K562 (cell line): ENCODE data around the gene CCDC77. TPM values are rescaled to one million over a fixed set of nuclear protein-coding genes. Genes with fewer than 3 reads are reported as not detected.

ENCODE experiments used
- ASH1L ChIP-seq: fragments of 450-650 bp; IDR thresholded peaks from 2 replicates; pipeline ENCODE4 v1.6.1; 2018; ENCODE audit warnings: borderline replicate concordance, mild to moderate bottlenecking, low read depth; ENCODE audit not compliant: partially characterized antibody
- BCL6 ChIP-seq: fragments of 250-450 bp; sonication (Bioruptor Pico); IDR thresholded peaks from 2 replicates; pipeline ENCODE4 v1.4.0; 2020
- HEY1 ChIP-seq: fragments of 250-450 bp; sonication (Bioruptor Pico); IDR thresholded peaks from 2 replicates; pipeline ENCODE4 v1.5.0; 2020; ENCODE audit warnings: mild to moderate bottlenecking, moderate library complexity, borderline replicate concordance
- HMGN3 ChIP-seq: IDR thresholded peaks from 2 replicates; pipeline ENCODE4 v1.6.1; 2011; ENCODE audit warnings: borderline replicate concordance, low read depth, mild to moderate bottlenecking, mixed read lengths, low read length; ENCODE audit not compliant: insufficient read length; ENCODE audit errors: extremely low read depth
- PRDM10 ChIP-seq: fragments of 450-650 bp; IDR thresholded peaks from 2 replicates; pipeline ENCODE4 v1.6.1; 2018; ENCODE audit not compliant: partially characterized antibody
- XRCC4 ChIP-seq: IDR thresholded peaks from one replicate; pipeline ENCODE4 v1.6.1; 2011; ENCODE audit not compliant: insufficient read depth, insufficient read length; ENCODE audit errors: extremely low read depth
- ZNF12 ChIP-seq: sonication (generic); formaldehyde crosslinking; IDR thresholded peaks from 2 replicates; pipeline ENCODE4 v1.4.0; 2020; ENCODE audit warnings: mild to moderate bottlenecking, missing genetic modification reagents
- ZNF280A ChIP-seq: fragments of 450-650 bp; IDR thresholded peaks from 2 replicates; pipeline ENCODE4 v1.6.1; 2018; ENCODE audit warnings: mild to moderate bottlenecking, low read depth; ENCODE audit not compliant: partially characterized antibody
- ZNF668 ChIP-seq: fragments of 250-450 bp; sonication (Bioruptor Pico); IDR thresholded peaks from 2 replicates; pipeline ENCODE4 v1.8.0; 2022; ENCODE audit warnings: mild to moderate bottlenecking, inconsistent platforms
- ZNF785 ChIP-seq: fragments of 250-450 bp; sonication (Bioruptor Pico); IDR thresholded peaks from 2 replicates; pipeline ENCODE4 v1.4.0; 2020; ENCODE audit warnings: mild to moderate bottlenecking
- polyA plus RNA-seq, 8 experiments: library from polyadenylated mRNA; depleted of rRNA in 4 of 8; stranded (reverse) in 5 of 8; unstranded in 3 of 8; fragments of >200 nt; fragmentation: Nextera tagmentation in 2 of 8; fragmentation: Illumina TruSeq in 1 of 8; extraction: Ambion mirVana in 2 of 8; extraction: Trizol in 1 of 8; gene quantifications; 2 replicates each; pipeline versions ENCODE4 v1.2.1 to v1.2.3, GENCODE V29; 2011 to 2014; ENCODE audit warnings: inconsistent platforms in 1 of 8, missing spikeins in 1 of 8
- total RNA-seq, 7 experiments: library from RNA; depleted of rRNA in 6 of 7; stranded (reverse); fragments of >200 nt in 6 of 7; fragmentation: Illumina TruSeq in 2 of 7; extraction: Trizol in 2 of 7; gene quantifications; 2 replicates each; pipeline versions ENCODE4 v1.2.1 to v1.2.3, GENCODE V29; 2011 to 2021; ENCODE audit warnings: low replicate concordance in 1 of 7
- TF ChIP-seq, protein P1 (sequence below), 2 experiments: fragments of 450-650 bp; conservative IDR thresholded peaks; 2 replicates each; pipeline ENCODE4 v1.6.1; 2017; ENCODE audit warnings: mild to moderate bottlenecking in 2 of 2, moderate library complexity in 2 of 2
- TF ChIP-seq, protein P2 (sequence below): sonication (generic); formaldehyde crosslinking; IDR thresholded peaks from 2 replicates; pipeline ENCODE4 v1.8.0; 2022; ENCODE audit warnings: mild to moderate bottlenecking, missing genetic modification reagents
- TF ChIP-seq, protein P3 (sequence below): fragments of 450-650 bp; IDR thresholded peaks from one replicate; pipeline ENCODE4 v1.6.1; 2018; ENCODE audit warnings: mild to moderate bottlenecking, moderate library complexity; ENCODE audit not compliant: partially characterized antibody

CCDC77 gene
- total and polyA plus RNA-seq, 9 of the 15 experiments (the other 6 are each of a cell fraction or from before 2014, with no cell fraction given) = 10.5 to 26.5 (median 17.8) TPM

DNA sequence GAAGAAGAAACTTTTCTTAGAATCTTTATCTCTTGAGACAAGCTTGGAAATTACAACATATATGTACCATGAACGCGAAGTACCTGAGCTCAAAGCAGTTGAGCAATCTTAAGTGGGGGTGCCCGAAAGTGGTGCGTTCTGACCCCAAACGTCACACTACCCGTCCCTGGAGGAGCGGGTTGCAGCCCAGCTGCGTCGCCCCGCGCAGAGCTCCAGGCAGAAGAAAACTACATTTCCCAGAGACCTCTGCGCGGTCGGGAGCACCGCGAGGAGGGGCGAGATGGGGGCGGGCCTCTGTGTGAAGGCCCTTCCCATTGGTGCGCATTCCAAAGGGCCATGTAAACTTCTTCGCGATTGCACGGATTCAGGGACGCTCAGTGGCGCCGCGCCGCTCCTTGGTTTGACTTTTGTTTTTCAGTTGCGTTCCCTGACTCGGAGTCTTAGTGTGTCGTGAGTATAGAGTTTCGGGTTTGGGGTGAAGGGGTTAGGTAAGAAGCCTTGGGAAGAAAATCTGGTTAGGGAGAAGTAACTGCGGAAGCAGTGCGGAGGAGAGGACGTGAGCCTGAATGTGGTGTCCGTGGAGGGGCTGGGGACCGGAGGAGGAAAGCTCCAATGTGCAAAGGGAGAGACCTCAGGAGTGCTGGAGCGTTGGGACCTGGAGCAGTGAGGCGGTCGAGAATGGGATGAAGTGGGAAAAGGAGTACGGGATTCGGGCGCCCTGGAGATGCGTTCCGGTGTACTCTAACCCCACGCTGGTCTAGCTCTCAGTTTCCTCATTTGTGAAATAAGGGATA lies at the start of gene CCDC77 (continued):
- TF ChIP-seq ZNF280A (no peak), PRDM10 (peak; percentile 95), ASH1L (peak; percentile 89), BCL6 (CRISPR knock-in tag) (no peak), XRCC4 (no peak), ZNF668 (no peak), ZNF785 (no peak), HEY1 (CRISPR knock-in tag) (no peak), HMGN3 (peak; percentile 25), ZNF12 (no peak)
- TF ChIP-seq, protein P1, sequence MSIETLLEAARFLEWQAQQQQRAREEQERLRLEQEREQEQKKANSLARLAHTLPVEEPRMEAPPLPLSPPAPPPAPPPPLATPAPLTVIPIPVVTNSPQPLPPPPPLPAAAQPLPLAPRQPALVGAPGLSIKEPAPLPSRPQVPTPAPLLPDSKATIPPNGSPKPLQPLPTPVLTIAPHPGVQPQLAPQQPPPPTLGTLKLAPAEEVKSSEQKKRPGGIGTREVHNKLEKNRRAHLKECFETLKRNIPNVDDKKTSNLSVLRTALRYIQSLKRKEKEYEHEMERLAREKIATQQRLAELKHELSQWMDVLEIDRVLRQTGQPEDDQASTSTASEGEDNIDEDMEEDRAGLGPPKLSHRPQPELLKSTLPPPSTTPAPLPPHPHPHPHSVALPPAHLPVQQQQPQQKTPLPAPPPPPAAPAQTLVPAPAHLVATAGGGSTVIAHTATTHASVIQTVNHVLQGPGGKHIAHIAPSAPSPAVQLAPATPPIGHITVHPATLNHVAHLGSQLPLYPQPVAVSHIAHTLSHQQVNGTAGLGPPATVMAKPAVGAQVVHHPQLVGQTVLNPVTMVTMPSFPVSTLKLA (conservative IDR thresholded peaks at IDR 0.05) = peak; percentile 19 to 68; a peak in 2 of 4 replicates
- TF ChIP-seq, protein P2, sequence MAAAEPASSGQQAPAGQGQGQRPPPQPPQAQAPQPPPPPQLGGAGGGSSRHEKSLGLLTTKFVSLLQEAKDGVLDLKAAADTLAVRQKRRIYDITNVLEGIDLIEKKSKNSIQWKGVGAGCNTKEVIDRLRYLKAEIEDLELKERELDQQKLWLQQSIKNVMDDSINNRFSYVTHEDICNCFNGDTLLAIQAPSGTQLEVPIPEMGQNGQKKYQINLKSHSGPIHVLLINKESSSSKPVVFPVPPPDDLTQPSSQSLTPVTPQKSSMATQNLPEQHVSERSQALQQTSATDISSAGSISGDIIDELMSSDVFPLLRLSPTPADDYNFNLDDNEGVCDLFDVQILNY (CRISPR knock-in tag) = no peak
- TF ChIP-seq, protein P3, sequence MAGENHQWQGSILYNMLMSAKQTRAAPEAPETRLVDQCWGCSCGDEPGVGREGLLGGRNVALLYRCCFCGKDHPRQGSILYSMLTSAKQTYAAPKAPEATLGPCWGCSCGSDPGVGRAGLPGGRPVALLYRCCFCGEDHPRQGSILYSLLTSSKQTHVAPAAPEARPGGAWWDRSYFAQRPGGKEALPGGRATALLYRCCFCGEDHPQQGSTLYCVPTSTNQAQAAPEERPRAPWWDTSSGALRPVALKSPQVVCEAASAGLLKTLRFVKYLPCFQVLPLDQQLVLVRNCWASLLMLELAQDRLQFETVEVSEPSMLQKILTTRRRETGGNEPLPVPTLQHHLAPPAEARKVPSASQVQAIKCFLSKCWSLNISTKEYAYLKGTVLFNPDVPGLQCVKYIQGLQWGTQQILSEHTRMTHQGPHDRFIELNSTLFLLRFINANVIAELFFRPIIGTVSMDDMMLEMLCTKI = no peak
